Bronchial epithelial cell (primary cell): ENCODE results near the gene ZNF443. TPM values are rescaled to one million over a fixed set of nuclear protein-coding genes. Genes with fewer than 3 reads are reported as not detected.
"Not testable (repeated sequence)": the region's sequence is repeated elsewhere in the genome, so short reads cannot be mapped to it uniquely, and the experiment has no call there.

Experiments used
- DNase-seq: peaks from one replicate; pipeline ENCODE4 v3.0.0-alpha.2; 2010; ENCODE audit warnings: low read depth
- FAIRE-seq: peaks from 2 replicates; lab custom pipeline; 2011; peaks lifted over from hg19 to GRCh38; lab: Jason Lieb, UNC
- H3K27me3 ChIP-seq: 2 replicates; pipeline ENCODE4 v1.5.1; 2011; ENCODE audit warnings: low read length; ENCODE audit not compliant: control insufficient read depth, insufficient read depth
- H3K36me3 ChIP-seq: 2 replicates; pipeline ENCODE4 v1.5.1; 2011; ENCODE audit warnings: low read length; ENCODE audit not compliant: control insufficient read depth, insufficient read depth
- H3K4me3 ChIP-seq: 2 replicates; pipeline ENCODE4 v1.5.1; 2011; ENCODE audit warnings: mild to moderate bottlenecking, low read depth, low read length, control low read depth
- CTCF ChIP-seq: IDR thresholded peaks from 2 replicates; pipeline ENCODE4 v1.5.1; 2011; ENCODE audit warnings: mild to moderate bottlenecking, moderate library complexity, low read length, control low read depth, inconsistent platforms; ENCODE audit not compliant: insufficient read depth, severe bottlenecking
- total RNA-seq: library from RNA; depleted of rRNA; stranded (reverse); fragments of >200 nt; gene quantifications from 2 replicates; pipeline ENCODE4 v1.2.1, GENCODE V29; 2014

The ZNF443 gene
- total RNA-seq, result 2.4 and 3.4 TPM in 2 replicates

- no peak for FAIRE-seq
- DNase-seq, result peak; percentile 96
- H3K27me3 ChIP-seq, result no peaks in the 10 kb centered on the region
- H3K4me3 ChIP-seq, result peak within 1 kb of the TSS; percentile 47
- no peaks in the 10 kb centered on the region for H3K36me3 ChIP-seq
- no peak for TF ChIP-seq CTCF
These were observed at the start of gene ZNF443 for GRCh38 chr19:12440541-12441316. TSS of gene ZNF443 (minus strand) at chr19:12441021. CDS start at chr19:12440914, 107 bp downstream.

- DNase-seq, H3K4me3 ChIP-seq, FAIRE-seq, H3K36me3 ChIP-seq, H3K27me3 ChIP-seq: not testable (repeated sequence)
These were observed 45.5 kb upstream of the ZNF443 start for GRCh38 chr19:12486265-12486783.

GRCh38 chr19:12485571-12485970 is 44.8 kb upstream of the ZNF443 start:
- no peak overlapping the region for H3K4me3 ChIP-seq
- FAIRE-seq (no peak), DNase-seq (no peak)
- no peaks in the 10 kb centered on the region for H3K36me3 ChIP-seq
- H3K27me3 ChIP-seq, result no peaks in the 10 kb centered on the region
- no peak for TF ChIP-seq CTCF

- no peak for TF ChIP-seq CTCF
- H3K4me3 ChIP-seq, result peak overlapping the region; percentile 91
- H3K36me3 ChIP-seq, result no peaks in the 10 kb centered on the region
- DNase-seq (no peak), FAIRE-seq (no peak)
- no peaks in the 10 kb centered on the region for H3K27me3 ChIP-seq
These were observed 44.2 kb upstream of the ZNF443 start for GRCh38 chr19:12485052-12485416.

GRCh38 chr19:12484371-12485051 is 43.7 kb upstream of the ZNF443 start, which contains the start of gene ZNF709:
TSS of gene ZNF709 (minus strand) at chr19:12484816. CDS start at chr19:12484657, 159 bp downstream.
- H3K36me3 ChIP-seq, result no peaks in the 10 kb centered on the region
- no peaks in the 10 kb centered on the region for H3K27me3 ChIP-seq
- FAIRE-seq (no peak), DNase-seq (peak; percentile 69)
- H3K4me3 ChIP-seq, result peak within 1 kb of the TSS; percentile 91
- no peak for TF ChIP-seq CTCF

- no peaks in the 10 kb centered on the region for H3K27me3 ChIP-seq
- no peak for TF ChIP-seq CTCF
- FAIRE-seq (peak; percentile 18), DNase-seq (no peak)
- no peaks in the 10 kb centered on the region for H3K36me3 ChIP-seq
- peak overlapping the region; percentile 91 for H3K4me3 ChIP-seq
These were observed 43.2 kb upstream of the ZNF443 start for GRCh38 chr19:12484011-12484370.
